CD4-positive, CD25-positive, alpha-beta regulatory T cell (primary cell): Measurements from ENCODE around the gene DPH1. TPM values are rescaled to one million over a fixed set of nuclear protein-coding genes. Genes with fewer than 3 reads are reported as not detected.

ENCODE experiments used
- ATAC-seq, 2 donors: fragments of 150-1000 bp; cut with Tn5 transposase; one replicate each; pipeline ENCODE4 v1.10.0; 2021; ENCODE audit warnings: low read depth in 2 of 2, moderate number of reproducible peaks in 2 of 2, moderate library complexity in 1 of 2
- DNase-seq, 3 donors: peaks; one replicate each; pipeline versions ENCODE4 v3.0.0 to v3.0.0-alpha.2; 2012 to 2022; ENCODE audit warnings: mixed read lengths in 1 of 3
- H3K27ac ChIP-seq: one replicate; pipeline ENCODE4 v1.7.0; 2013; ENCODE audit warnings: mild to moderate bottlenecking, low read length; ENCODE audit not compliant: insufficient read depth, poor library complexity, severe bottlenecking
- H3K27me3 ChIP-seq: one replicate; pipeline ENCODE4 v1.7.0; 2013; ENCODE audit warnings: low read length; ENCODE audit not compliant: control insufficient read depth, insufficient read depth
- H3K36me3 ChIP-seq: one replicate; pipeline ENCODE4 v1.7.0; 2013; ENCODE audit warnings: mild to moderate bottlenecking, low read length, moderate library complexity; ENCODE audit not compliant: control insufficient read depth, insufficient read depth
- H3K4me1 ChIP-seq: 2 replicates; pipeline ENCODE4 v1.7.0; 2013; ENCODE audit warnings: mild to moderate bottlenecking, low read length; ENCODE audit not compliant: insufficient read depth, control insufficient read depth, poor library complexity, severe bottlenecking
- H3K4me3 ChIP-seq: one replicate; pipeline ENCODE4 v1.7.0; 2013; ENCODE audit warnings: low read depth, mild to moderate bottlenecking, low read length, moderate library complexity
- H3K9me3 ChIP-seq, 2 experiments: 1 replicate in 1 of 2; 2 replicates in 1 of 2; pipeline ENCODE4 v1.7.0; 2013; ENCODE audit warnings: low read length in 2 of 2, mild to moderate bottlenecking in 1 of 2, moderate library complexity in 1 of 2; ENCODE audit not compliant: control insufficient read depth in 2 of 2
- H3K27ac Mint-ChIP-seq, 3 donors: one replicate each; pipeline ENCODE4 v1.8.0; 2020 to 2022; ENCODE audit warnings: mild to moderate bottlenecking in 3 of 3, mixed read lengths in 3 of 3, moderate library complexity in 2 of 3
- H3K27me3 Mint-ChIP-seq: one replicate; pipeline ENCODE4 v1.8.0; 2022; ENCODE audit warnings: mild to moderate bottlenecking, mixed read lengths
- H3K36me3 Mint-ChIP-seq: one replicate; pipeline ENCODE4 v1.8.0; 2020; ENCODE audit warnings: mixed read lengths
- H3K4me1 Mint-ChIP-seq, 4 donors: one replicate each; pipeline ENCODE4 v1.8.0; 2020 to 2022; ENCODE audit warnings: mixed read lengths in 4 of 4, mild to moderate bottlenecking in 1 of 4
- H3K4me3 Mint-ChIP-seq, 4 donors: one replicate each; pipeline ENCODE4 v1.8.0; 2020 to 2022; ENCODE audit warnings: mild to moderate bottlenecking in 4 of 4, mixed read lengths in 4 of 4, moderate library complexity in 3 of 4
- H3K9me3 Mint-ChIP-seq, 7 donors: one replicate each; pipeline ENCODE4 v1.8.0; 2020 to 2022; ENCODE audit warnings: mixed read lengths in 7 of 7, mild to moderate bottlenecking in 3 of 7, moderate library complexity in 2 of 7
- polyA plus RNA-seq, 4 donors: library from polyadenylated mRNA; unstranded; fragments of 300-500 nt; fragmentation: Illumina TruSeq; gene quantifications; one replicate each; pipeline ENCODE4 v1.2.3, GENCODE V29; 2021
- total RNA-seq: library from RNA; stranded (reverse); gene quantifications from one replicate; pipeline ENCODE4 v1.2.3, GENCODE V29; 2022

The DPH1 gene
- total and polyA plus RNA-seq, 5 donors from 2014 or later, result 32.4 to 70.0 (median 38.2) TPM

- H3K36me3 Mint-ChIP-seq, result peaks cover 14% of the 10 kb centered on the region
- Histone ChIP-seq H3K9me3 (no peaks in the 10 kb centered on the region), H3K27me3 (no peaks in the 10 kb centered on the region), H3K36me3 (peaks cover 11% of the 10 kb centered on the region), H3K27ac (peak overlapping the region; percentile 87), H3K4me1 (peaks cover 18% of the 10 kb centered on the region), H3K4me3 (peak overlapping the region; percentile 80)
- peaks cover 5 to 29% (median 17%) of the 10 kb centered on the region in 4 donors for H3K4me1 Mint-ChIP-seq
- peak overlapping the region; percentile 89 to 94 (median 92) for H3K4me3 Mint-ChIP-seq
- H3K9me3 Mint-ChIP-seq, result peaks cover 0 to 2% (median 0%) of the 10 kb centered on the region in 7 donors
- H3K27me3 Mint-ChIP-seq, result no peaks in the 10 kb centered on the region
- ATAC-seq (no peak), DNase-seq (no peak)
- peak overlapping the region; percentile 84 to 93 (median 85) for H3K27ac Mint-ChIP-seq
Observed at GRCh38 chr17:2042390-2042847, 12.5 kb downstream of the DPH1 start.

GRCh38 chr17:2042933-2043332 is 13.0 kb downstream of the DPH1 start:
- peak overlapping the region; percentile 63 to 72 (median 70) for H3K27ac Mint-ChIP-seq
- peaks cover 11% of the 10 kb centered on the region for H3K36me3 Mint-ChIP-seq
- peaks cover 5 to 29% (median 17%) of the 10 kb centered on the region in 4 donors for H3K4me1 Mint-ChIP-seq
- DNase-seq (no peak), ATAC-seq (no peak)
- Histone ChIP-seq H3K4me1 (peaks cover 18% of the 10 kb centered on the region), H3K4me3 (peak overlapping the region; percentile 80), H3K27ac (no peak overlapping the region), H3K27me3 (no peaks in the 10 kb centered on the region), H3K36me3 (peaks cover 6% of the 10 kb centered on the region), H3K9me3 (no peaks in the 10 kb centered on the region)
- H3K4me3 Mint-ChIP-seq, result peak overlapping the region; percentile 89 to 94 (median 92)
- peaks cover 0 to 2% (median 0%) of the 10 kb centered on the region in 7 donors for H3K9me3 Mint-ChIP-seq
- no peaks in the 10 kb centered on the region for H3K27me3 Mint-ChIP-seq

- Histone ChIP-seq H3K4me1 (peaks cover 21% of the 10 kb centered on the region), H3K9me3 (no peaks in the 10 kb centered on the region), H3K27me3 (no peaks in the 10 kb centered on the region), H3K27ac (no peak overlapping the region), H3K4me3 (no peak overlapping the region), H3K36me3 (peaks cover 6% of the 10 kb centered on the region)
- peaks cover 5 to 35% (median 17%) of the 10 kb centered on the region in 4 donors for H3K4me1 Mint-ChIP-seq
- H3K36me3 Mint-ChIP-seq, result peaks cover 4% of the 10 kb centered on the region
- peak overlapping the region in 2 of 3 donors; percentile 70 to 72 for H3K27ac Mint-ChIP-seq
- DNase-seq (no peak), ATAC-seq (no peak)
- peak overlapping the region; percentile 89 to 94 (median 92) for H3K4me3 Mint-ChIP-seq
- no peaks in the 10 kb centered on the region for H3K27me3 Mint-ChIP-seq
- peaks cover 0 to 2% (median 0%) of the 10 kb centered on the region in 7 donors for H3K9me3 Mint-ChIP-seq
Observed at GRCh38 chr17:2043785-2044184, 13.8 kb downstream of the DPH1 start.

GRCh38 chr17:2044263-2044894 is 14.4 kb downstream of the DPH1 start:
- DNase-seq (no peak), ATAC-seq (no peak)
- Histone ChIP-seq H3K4me1 (peaks cover 27% of the 10 kb centered on the region), H3K9me3 (no peaks in the 10 kb centered on the region), H3K36me3 (peaks cover 6% of the 10 kb centered on the region), H3K27ac (no peak overlapping the region), H3K4me3 (no peak overlapping the region), H3K27me3 (no peaks in the 10 kb centered on the region)
- peaks cover 0 to 2% (median 0%) of the 10 kb centered on the region in 7 donors for H3K9me3 Mint-ChIP-seq
- peaks cover 5 to 41% (median 18%) of the 10 kb centered on the region in 4 donors for H3K4me1 Mint-ChIP-seq
- no peaks in the 10 kb centered on the region for H3K27me3 Mint-ChIP-seq
- H3K36me3 Mint-ChIP-seq, result peaks cover 4% of the 10 kb centered on the region
- H3K4me3 Mint-ChIP-seq, result peak overlapping the region; percentile 28 to 94 (median 62)
- no peak overlapping the region for H3K27ac Mint-ChIP-seq

- ATAC-seq (no peak), DNase-seq (no peak)
- Histone ChIP-seq H3K4me3 (no peak overlapping the region), H3K4me1 (peaks cover 38% of the 10 kb centered on the region), H3K27ac (no peak overlapping the region), H3K36me3 (peaks cover 6% of the 10 kb centered on the region), H3K9me3 (no peaks in the 10 kb centered on the region), H3K27me3 (no peaks in the 10 kb centered on the region)
- peaks cover 4% of the 10 kb centered on the region for H3K36me3 Mint-ChIP-seq
- peak overlapping the region in 1 of 4 donors; percentile 87 for H3K4me3 Mint-ChIP-seq
- peaks cover 5 to 34% (median 20%) of the 10 kb centered on the region in 4 donors for H3K4me1 Mint-ChIP-seq
- peak overlapping the region in 1 of 3 donors; percentile 20 for H3K27ac Mint-ChIP-seq
- H3K9me3 Mint-ChIP-seq, result no peaks in the 10 kb centered on the region
- peaks cover 8% of the 10 kb centered on the region for H3K27me3 Mint-ChIP-seq
Observed at GRCh38 chr17:2047590-2047989, 17.6 kb downstream of the DPH1 start.

- H3K27me3 ChIP-seq, result no peaks in the 10 kb centered on the region
- Mint-ChIP-seq H3K36me3 (no peaks in the 10 kb centered on the region), H3K9me3 (peaks cover 0 to 1% (median 0%) of the 10 kb centered on the region in 7 donors), H3K4me1 (peaks cover 0 to 31% (median 17%) of the 10 kb centered on the region in 4 donors), H3K4me3 (peak overlapping the region in 3 of 4 donors; percentile 62 to 87 (median 76)), H3K27ac (no peak overlapping the region), H3K27me3 (peaks cover 14% of the 10 kb centered on the region)
- H3K27ac ChIP-seq, result no peak overlapping the region
- peaks cover 45% of the 10 kb centered on the region for H3K4me1 ChIP-seq
- ATAC-seq (no peak), DNase-seq (no peak)
- H3K4me3 ChIP-seq, result peak overlapping the region; percentile 76
- peaks cover 1% of the 10 kb centered on the region for H3K36me3 ChIP-seq
- no peaks in the 10 kb centered on the region for H3K9me3 ChIP-seq
Observed at GRCh38 chr17:2048805-2049204, 18.9 kb downstream of the DPH1 start.

- Histone ChIP-seq H3K27ac (peak overlapping the region; percentile 23), H3K4me3 (peak overlapping the region; percentile 76), H3K36me3 (no peaks in the 10 kb centered on the region), H3K9me3 (no peaks in the 10 kb centered on the region), H3K4me1 (peaks cover 53% of the 10 kb centered on the region), H3K27me3 (no peaks in the 10 kb centered on the region)
- no peaks in the 10 kb centered on the region for H3K36me3 Mint-ChIP-seq
- ATAC-seq, result peak; percentile 59 to 66
- H3K27ac Mint-ChIP-seq, result no peak overlapping the region
- peaks cover 0 to 1% (median 0%) of the 10 kb centered on the region in 7 donors for H3K9me3 Mint-ChIP-seq
- DNase-seq, result peak; percentile 77 to 85 (median 84)
- peaks cover 0 to 36% (median 19%) of the 10 kb centered on the region in 4 donors for H3K4me1 Mint-ChIP-seq
- H3K27me3 Mint-ChIP-seq, result peaks cover 21% of the 10 kb centered on the region
- peak overlapping the region; percentile 62 to 90 (median 82) for H3K4me3 Mint-ChIP-seq
Observed at GRCh38 chr17:2049333-2050299, 19.7 kb downstream of the DPH1 start.
